HG03066 (cell line): ENCODE measurements around the gene MYO7B.

ENCODE experiments used
- ATAC-seq: cut with Tn5 transposase; IDR thresholded peaks from one replicate; pipeline ENCODE4 v1.9.1; 2021; ENCODE audit warnings: low read depth; ENCODE audit not compliant: unreplicated experiment

The MYO7B gene

DNA sequence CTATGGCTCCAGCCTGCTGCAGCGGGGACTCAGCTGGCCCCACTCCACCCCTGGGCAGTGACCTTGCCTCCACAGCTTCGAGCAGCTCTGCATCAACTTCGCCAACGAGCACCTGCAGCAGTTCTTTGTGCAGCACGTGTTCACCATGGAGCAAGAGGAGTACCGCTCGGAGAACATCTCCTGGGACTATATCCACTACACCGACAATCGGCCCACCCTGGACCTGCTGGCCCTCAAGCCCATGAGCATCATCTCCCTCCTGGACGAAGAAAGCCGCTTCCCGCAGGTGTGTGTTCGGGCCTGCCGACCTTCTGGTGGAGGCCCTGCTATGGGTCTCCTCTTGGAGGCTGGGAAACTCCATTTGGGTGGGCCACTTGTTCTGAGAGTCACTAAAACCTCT, 48.6 kb downstream of the MYO7B start:
- no peak for ATAC-seq

DNA sequence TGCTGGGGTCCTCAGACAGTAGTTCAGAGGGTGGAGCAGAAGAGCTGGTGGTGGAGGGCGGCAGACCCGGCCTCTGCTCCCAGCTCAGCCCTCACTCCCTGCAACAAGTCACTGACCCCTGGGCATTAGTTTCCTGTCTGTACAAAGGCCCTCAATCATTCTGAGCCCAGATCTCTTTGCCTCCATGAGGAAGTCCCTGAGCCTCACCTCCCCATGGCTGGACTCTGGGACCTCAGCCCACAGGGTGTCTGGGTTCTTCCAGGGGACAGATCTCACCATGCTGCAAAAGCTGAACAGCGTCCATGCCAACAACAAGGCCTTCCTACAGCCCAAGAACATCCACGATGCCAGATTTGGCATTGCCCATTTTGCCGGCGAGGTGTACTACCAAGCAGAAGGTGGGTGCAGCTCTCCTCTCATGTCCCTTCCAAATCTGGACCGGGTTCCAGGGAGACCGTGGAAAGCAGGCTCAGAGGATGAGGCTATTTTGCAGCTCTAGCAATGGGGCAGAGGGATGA, 49.1 kb downstream of the MYO7B start:
- no peak for ATAC-seq

DNA sequence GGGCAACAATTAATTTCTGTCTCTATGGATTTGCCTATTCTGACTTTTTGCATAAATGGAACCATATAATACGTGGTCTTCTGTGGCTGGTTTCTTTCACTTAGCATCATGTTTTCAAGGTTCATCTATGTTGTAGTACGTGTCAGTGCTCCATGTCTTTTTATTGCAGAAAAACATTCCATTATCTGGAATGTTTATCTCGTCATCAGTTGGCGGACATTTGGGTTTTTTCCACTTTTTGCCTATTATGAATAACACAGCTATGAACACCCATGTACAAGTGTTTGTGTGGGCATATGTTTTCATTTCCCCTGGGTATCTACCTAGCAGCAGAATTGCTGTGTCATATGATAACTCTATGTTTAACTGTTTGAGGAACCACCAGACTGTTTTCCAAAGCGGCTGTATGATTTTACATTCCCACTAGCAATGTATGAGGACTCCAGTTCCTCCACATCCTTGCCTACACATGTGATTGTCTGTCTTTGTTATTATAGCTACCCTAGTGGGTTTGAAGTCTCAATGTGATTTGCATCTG, 49.9 kb downstream of the MYO7B start:
- ATAC-seq = no peak

DNA sequence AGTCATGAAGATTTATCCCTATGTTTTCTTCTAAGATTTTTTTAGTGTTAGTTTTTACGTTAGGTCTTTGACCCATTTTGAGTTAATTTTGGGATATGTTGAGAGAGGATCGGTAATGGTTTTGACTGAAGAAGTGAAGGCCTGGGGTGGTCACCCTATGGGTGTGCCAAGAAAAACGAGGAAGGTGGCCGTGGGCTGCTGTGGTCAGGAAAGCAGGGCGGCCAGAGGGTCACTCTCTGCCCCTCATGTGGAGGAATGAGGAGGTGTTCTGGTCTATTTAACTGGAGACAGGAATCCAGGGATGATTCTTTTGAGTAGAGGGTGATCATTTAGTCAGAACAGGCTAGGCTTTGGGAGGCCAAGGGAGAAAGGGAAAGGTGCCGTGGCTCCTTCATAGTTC, 50.7 kb downstream of the MYO7B start:
- ATAC-seq = no peak

DNA sequence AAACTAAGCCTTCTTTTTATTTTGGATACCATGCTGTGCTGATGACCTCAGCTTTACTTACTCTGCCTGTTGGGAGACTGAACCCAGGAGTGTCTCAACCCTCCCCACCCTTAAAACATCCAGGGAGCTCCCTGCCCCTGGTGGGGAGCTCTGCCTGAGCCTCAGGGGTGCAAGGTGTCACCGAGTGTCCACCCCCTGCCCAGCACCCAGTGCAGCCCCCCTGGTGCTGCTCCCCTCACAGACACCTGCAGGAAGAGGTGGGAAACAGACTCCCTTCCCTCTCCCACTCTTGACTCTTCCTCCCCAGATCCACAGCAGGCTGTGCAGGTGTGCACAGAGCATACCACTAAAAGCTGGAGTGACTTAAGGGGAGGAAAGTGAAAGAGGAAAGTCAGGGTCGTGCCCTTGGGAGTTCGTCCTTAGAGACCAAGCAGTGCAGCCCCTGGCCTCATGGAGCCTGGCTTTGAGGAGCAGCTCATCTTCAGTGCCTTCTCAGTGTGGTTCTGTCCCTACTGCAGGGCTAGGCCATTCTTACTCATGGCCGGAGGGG, 51.3 kb downstream of the MYO7B start:
- ATAC-seq = no peak

DNA sequence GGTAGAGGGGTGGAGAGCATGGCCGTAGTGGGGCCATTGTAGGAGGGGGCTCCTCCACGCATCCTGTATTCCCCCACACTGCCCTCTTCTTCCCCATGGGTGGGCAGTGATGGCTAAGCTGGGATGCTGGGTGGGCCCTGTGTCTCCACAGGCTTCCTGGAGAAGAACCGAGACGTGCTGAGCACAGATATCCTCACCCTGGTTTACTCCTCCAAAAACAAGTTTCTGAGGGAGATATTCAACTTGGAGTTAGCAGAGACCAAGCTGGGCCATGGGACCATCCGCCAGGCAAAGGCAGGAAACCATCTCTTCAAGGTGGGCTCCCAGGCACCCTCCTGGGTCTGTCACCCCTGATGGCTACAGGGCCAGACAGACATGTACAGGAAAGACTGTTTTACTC, 52.8 kb downstream of the MYO7B start:
- ATAC-seq = no peak

DNA sequence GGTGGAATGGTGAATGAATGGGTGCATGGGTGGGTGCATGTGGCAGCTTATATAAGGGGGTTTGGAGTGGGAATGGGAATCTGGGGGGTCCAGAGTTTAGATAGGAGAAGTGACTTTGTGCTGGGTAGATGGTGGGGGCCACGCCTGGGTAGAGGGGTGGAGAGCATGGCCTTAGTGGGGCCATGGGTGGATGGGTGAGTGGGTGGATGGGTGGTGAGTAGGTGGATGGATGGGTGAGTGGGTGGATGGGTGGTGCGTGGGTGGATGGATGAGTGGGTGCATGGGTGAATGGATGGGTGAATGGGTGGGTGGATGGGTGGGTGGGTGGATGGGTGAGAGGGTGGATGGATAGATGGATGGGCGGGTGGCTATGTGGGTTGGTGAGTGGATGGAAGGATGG, 53.9 kb downstream of the MYO7B start:
- no peak for ATAC-seq

DNA sequence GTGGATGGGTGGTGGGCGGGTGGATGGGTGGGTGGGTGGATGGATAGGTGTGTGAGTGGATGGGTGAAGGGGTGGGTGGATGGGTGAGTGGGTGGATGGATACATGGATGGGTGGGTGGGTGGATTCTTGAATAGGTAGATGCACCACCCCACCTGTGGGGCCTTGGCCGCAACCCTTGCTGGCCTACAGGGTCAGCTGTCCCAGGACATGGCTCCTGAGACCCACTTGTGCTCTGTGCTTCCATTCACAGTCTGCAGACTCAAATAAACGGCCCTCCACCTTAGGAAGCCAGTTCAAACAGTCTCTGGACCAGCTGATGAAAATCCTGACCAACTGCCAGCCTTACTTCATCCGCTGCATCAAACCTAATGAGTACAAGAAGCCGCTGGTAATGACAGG, 54.4 kb downstream of the MYO7B start:
- ATAC-seq = no peak

DNA sequence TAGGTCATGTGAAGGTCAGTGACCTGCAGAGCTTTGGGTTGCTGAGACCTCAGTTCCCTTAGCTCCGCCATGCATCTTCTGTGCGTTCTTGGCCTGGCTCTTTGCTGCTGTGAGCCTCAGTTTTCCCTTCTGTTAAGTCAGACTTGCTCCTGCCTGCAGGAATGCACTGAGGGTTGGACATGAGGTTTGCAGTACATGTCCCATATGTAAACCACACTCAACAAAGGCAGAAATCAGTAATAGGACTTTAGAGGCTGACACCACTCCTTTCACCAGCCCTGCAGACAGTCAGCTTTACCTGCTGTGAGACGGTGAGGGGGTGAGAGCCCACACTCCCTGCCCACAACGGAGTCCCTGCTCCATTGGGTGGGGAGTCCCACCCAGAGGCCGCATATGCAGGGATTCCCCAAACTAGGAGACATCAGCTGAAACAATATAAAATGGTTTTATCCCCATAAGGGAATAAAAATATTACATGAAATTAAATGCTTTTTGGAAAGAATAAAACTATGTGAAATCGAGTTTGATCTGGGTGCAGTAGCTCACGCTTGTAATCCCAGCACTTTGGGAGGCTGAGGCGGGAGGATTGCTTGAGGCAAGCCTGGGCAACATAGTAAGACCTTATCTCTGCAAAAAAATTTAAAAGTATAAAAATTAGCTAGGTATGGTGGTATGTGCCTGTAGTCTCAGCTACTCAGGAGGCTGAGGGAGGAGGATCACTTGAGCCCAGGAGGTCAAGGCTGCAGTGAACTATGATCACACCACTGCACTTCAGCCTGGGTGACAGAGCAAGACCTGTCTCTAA, 55.1 kb downstream of the MYO7B start:
- ATAC-seq = no peak

DNA sequence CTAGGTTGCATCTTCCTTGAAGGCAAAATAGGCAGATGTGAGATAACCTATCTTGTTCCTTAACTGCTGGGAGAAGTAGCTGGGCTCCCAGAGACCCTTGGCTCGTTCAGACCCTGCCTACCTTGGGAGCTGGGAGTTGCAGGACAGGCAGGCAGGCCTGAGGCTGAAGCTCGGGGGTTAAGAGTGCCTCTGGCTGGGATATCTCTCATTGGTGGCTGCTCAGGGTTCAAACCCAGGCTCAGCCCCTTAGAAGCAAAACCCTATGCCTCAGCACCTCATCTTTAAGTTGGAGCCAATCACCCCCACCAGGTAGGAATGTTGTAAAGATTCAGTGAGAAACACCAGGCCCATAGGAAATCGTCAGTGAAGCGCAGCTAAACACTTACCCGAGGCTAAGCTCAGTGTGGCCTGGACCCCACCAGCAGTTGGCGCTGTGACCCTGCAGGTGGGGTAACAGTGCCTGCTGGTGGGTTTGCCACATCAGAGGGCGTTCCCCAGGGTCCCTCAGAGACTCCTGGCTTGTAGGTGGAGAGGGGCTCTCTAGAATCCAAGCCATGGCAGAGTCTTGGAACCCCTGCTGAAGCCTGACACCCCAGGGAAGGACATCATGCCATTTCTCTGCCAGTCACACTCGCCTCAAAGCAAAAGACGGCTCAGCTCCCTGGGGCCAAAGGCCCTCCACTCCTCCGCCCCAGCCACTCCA, 55.9 kb downstream of the MYO7B start:
- ATAC-seq = no peak

DNA sequence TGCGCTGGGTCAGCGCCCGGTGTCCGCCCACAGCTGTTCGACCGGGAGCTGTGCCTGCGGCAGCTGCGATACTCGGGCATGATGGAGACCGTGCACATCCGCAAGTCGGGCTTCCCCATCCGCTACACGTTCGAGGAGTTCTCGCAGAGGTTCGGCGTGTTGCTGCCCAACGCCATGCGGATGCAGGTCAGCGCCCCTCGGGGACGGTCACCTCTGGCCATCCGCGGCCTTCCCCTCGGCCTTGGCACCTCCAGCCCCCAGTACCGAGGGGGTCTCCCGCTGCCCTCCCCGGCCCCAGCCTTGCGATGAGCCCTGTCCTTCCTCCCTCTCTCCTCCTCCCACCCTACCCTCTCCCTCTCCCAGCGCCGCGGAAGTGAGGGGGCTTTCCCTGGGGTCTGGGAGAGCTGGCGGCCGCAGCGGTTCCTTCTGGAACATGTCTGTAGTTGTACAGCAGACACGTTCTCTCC, 57.3 kb downstream of the MYO7B start:
- no peak for ATAC-seq

DNA sequence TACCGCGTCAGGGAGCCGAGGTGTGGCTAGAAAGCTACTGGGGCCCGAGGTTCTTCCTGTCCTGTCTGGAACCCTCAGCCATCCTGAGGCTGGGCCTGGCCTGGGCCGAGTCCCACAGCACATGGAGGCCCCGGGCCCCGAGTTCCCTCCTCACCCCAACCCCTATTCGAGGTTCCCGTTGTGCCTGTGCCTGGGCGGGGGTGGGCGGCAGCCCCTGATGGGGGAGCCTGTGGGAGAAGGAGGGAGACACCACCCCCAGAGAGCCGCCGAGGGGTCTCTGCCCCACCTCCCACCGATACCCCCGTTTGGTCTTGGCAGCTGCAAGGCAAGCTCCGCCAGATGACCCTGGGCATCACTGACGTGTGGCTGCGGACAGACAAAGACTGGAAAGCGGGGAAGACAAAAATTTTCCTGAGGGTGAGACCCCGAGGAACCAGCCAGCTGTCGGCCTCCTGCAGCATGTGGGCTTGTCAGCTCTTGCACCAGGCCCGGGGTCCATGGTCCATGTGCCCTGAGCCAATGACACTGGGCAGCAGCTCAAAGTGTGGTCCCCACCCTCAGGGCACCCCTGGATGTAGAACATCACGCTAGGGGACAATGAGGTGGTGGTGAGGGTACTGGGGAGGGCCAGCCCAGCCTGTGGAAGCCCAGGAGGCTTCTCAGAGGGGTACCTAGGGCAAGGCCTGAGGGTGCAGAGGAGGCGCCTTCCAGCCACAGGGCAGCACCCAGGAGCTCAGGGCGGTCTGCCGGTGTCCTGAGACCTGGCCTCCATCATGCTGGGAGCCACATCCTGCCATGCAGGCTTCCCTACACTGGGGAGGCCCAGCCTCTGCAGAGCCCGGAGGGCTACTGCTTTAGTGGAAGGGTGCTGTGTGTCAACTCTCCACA, 58.0 kb downstream of the MYO7B start:
- no peak for ATAC-seq

DNA sequence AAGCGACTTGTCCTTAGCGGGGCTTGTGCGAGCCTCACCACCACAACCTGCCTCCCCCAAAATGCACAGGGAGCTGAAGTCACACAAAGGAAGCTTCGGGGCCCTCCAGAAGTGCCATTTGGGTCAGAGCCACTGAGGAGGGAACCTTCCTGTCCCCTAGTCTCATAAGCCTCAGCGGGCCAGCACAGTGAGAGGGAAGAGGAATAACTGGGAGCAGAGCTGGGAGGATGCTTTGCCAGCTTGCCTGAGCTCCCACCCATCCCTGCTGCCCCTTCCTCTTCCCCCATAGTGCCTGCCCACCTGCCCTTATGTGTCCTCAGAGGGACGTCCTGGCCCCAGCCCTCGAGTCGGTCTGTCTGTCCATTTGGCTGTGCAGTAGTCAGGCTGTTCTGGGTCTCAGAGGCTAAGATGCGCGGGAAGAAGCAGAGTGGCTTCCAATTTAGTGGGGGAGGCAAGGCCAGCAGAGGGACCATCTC, 58.7 kb downstream of the MYO7B start:
- no peak for ATAC-seq

DNA sequence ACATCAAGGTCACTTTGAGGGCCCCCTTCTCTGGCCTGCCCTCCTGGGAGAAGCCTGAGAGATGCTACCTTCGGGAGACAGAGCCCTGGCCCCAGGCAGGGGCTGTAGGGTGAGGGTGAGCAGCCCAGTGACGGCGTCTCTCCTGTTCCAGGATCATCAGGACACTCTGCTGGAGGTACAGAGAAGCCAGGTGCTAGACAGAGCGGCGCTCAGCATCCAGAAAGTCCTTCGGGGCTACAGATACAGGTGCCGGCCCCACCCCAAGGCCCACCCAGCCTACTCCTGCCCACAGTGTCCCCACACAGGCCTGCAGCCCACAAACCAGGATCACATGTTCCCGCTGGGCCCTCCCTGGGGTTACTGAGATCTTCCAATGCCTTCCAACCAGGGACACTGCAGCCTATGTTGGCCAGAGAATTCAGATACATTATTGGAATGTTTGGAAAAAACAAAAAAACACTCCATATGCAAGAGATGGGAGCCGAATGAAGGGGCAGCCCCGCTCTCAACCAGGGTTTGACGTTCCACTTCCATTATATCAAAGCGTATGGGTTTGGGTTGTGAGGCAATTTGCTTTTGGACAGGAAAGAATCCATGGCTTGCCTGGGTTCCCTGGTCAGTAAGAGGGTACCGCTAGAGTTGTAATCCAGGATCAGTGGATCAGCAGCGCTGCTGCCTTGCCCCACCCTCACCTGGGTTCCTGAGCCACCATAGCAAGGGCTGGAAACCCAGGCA, 61.0 kb downstream of the MYO7B start:
- ATAC-seq = no peak

DNA sequence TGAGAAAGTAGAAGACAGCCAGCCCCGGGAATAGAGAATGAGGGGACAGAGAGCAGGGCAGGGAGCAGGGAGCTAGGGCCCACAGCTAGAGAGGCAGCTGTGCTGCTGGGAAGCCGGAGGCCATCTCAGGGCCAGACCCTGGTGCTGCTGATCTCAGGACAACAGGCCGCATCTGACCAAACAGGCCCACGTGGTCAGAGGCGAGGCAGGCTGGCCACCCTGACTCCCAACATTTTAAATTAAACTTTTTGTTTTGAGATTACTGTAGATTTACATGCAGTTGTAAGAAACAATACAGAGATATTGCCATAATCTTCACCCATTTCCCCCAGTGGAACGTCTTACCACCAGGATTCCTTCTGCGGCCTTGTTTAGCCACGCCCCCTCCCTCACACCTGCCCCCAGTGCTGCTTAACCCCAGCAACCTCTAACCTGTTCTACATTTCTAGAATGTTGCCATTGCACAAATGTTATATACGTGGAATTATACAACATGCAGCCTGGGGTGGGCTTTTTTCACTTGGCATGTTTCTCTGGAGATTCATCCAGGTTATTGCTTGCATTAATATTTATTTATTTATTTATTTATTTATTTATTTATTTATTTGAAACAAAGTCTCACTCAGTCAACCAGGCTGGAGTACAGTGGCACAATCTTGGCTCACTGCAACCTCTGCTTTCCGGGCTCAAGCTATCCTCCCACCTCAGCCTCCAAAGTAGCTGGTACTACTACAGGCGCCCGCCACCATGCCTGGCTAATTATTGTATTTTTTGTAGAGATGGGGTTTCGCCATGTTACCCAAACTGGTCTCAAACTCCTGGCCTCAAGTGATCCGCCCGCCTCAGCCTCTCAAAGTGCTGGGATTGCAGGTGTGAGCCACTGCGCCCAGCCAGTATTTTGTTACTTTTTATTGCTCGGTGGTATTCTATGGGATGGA, 61.8 kb downstream of the MYO7B start:
- ATAC-seq = no peak

DNA sequence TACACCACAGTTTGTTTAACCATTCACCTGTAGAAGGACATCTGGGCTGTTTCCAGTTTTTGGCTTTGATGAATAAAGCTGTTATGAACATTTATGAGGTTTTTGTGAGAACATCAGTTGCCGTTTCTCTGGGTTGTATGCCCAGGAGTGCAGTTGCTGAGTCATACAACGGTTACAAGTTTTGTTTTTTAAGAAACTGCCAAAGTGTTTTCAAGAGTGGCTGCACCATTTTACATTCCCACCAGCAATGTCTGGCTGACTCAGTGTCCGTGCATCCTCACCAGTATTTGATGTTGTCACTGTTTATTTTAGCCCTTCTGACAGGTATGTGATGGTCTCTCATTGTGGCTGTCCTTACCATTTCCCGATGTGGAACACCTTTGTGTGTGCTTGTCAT, 62.5 kb downstream of the MYO7B start:
- no peak for ATAC-seq

DNA sequence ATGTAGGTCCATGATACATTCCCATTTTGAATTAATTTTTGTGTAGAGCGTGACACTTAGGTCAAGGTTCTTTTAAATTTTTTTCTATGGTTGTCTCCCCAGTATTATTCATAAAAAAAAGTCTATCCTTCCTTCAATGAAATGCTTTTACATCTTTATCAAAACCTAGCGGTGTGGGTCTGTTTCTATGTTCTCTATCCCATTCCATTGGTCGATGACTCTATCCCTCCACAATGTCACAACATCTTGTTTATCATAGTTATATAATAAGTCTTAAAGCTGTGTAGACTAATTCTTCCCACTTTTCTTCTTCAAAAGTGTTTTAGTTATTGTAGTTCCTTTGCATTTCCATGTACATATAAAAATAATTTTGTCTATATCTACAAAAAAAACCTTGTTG, 63.2 kb downstream of the MYO7B start:
- ATAC-seq = no peak

DNA sequence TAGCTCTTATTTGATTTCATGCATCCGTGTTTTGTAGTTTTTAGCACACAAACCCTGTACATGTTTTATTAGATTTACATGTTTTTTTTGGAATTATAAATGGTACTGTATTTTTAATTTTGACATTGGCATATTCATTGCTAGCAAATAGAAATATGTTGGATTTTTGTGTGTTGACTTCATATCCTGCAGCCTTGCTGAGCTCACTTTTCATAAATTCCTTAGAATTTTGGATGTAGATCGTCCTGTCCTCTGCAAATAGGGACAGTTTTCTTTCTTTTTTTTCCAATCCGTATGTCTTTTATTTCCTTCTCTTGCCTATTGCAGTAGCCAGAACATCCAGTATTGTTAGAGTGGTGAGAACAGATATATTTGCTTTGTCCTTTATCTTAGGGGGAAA, 63.7 kb downstream of the MYO7B start:
- no peak for ATAC-seq
